HUES6 (cell line): ENCODE data around the gene CEACAM5.
"Not testable (repeated sequence)": the region's sequence is repeated elsewhere in the genome, so short reads cannot be mapped to it uniquely, and the experiment has no call there.

Experiments
- H3K27ac ChIP-seq: 2 replicates; pipeline ENCODE4 v1.7.0; 2013; ENCODE audit warnings: low read depth, mild to moderate bottlenecking, low read length, inconsistent platforms
- H3K27me3 ChIP-seq: 2 replicates; pipeline ENCODE4 v1.6.1; 2013; ENCODE audit warnings: low read length; ENCODE audit not compliant: control insufficient read depth, insufficient read depth
- H3K36me3 ChIP-seq: 2 replicates; pipeline ENCODE4 v1.6.1; 2013; ENCODE audit warnings: low read length; ENCODE audit not compliant: control insufficient read depth, insufficient read depth
- H3K4me1 ChIP-seq: 2 replicates; pipeline ENCODE4 v1.6.1; 2013; ENCODE audit warnings: low read length; ENCODE audit not compliant: control insufficient read depth, insufficient read depth
- H3K4me3 ChIP-seq: 2 replicates; pipeline ENCODE4 v1.5.1; 2013; ENCODE audit warnings: low read depth, low read length
- H3K9ac ChIP-seq: one replicate; pipeline ENCODE4 v1.6.1; 2013; ENCODE audit warnings: mild to moderate bottlenecking, low read length
- H3K9me3 ChIP-seq: 2 replicates; pipeline ENCODE4 v1.6.1; 2013; ENCODE audit warnings: low read depth, low read length; ENCODE audit not compliant: control insufficient read depth, insufficient read depth

The CEACAM5 gene

DNA sequence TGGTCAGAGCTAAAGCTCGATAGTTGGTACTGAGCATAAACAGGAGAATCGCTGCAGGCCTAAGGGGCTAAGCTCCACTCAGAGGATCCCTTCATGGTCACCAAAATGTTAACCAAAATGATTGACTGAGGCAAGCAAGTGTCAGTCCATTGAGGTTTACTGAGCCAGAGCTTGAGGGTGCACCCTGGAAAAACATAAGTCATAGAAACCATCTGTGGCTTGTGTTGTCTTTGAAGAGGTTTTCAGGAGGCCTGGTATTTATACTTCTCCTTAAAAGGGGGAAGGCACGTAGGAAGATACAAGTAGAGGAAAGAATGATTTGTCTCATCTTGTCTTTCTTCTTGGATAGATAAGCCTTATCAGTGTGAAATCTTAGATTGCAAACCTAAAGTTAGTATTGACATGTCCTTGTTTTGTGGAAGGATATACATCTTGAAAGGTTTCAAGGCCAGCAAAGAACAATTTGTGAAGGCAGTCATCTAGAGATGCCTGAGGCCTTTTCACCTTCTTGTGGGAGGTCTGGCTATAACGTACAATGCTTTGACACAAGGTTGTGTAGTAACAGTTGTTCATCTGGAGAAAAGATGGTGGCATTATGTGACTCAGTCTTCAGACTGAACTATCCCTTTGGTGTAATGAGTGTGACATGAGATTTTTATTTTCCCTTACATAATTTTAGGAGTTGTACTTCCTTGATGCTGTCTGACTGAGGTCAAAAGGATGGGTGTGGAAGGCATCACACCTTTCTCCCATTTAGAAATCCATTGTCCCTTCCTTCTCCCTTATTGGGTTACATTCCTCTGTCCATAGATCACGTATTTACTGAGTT is 32.2 kb downstream of the CEACAM5 start:
- H3K4me1 ChIP-seq, result no peaks in the 10 kb centered on the region
- H3K27me3 ChIP-seq, result peaks cover 37% of the 10 kb centered on the region
- H3K9ac ChIP-seq, result no peak overlapping the region
- H3K36me3 ChIP-seq, result no peaks in the 10 kb centered on the region
- no peak overlapping the region for H3K4me3 ChIP-seq
- no peaks in the 10 kb centered on the region for H3K9me3 ChIP-seq
- H3K27ac ChIP-seq, result no peak overlapping the region

DNA sequence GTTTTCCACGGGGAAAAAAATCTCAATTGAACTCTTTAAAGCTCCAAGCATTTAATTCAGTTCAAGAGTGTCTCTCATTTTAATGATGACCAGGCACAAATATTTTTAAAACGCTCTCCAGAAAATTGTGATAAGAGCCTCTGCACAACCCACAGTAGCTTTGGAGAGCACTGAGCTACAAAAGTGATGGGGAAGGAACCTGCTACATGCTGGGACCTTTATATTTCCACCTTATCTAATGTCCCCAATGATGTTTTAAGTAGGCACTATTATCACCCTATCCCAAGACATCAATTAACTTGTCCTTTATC is 32.8 kb downstream of the CEACAM5 start:
- Histone ChIP-seq H3K9ac (no peak overlapping the region), H3K9me3 (no peaks in the 10 kb centered on the region), H3K27me3 (peaks cover 39% of the 10 kb centered on the region), H3K27ac (no peak overlapping the region), H3K4me1 (no peaks in the 10 kb centered on the region), H3K4me3 (no peak overlapping the region), H3K36me3 (no peaks in the 10 kb centered on the region)

GRCh38 chr19:41744850-41745249 is 36.4 kb downstream of the CEACAM5 start:
- no peaks in the 10 kb centered on the region for H3K4me1 ChIP-seq
- no peak overlapping the region for H3K9ac ChIP-seq
- no peaks in the 10 kb centered on the region for H3K36me3 ChIP-seq
- no peak overlapping the region for H3K27ac ChIP-seq
- peaks cover 64% of the 10 kb centered on the region for H3K27me3 ChIP-seq
- H3K9me3 ChIP-seq, result no peaks in the 10 kb centered on the region
- no peak overlapping the region for H3K4me3 ChIP-seq

GRCh38 chr19:41745756-41746155 is 37.3 kb downstream of the CEACAM5 start:
- Histone ChIP-seq H3K27me3 (peaks cover 59% of the 10 kb centered on the region), H3K4me1 (no peaks in the 10 kb centered on the region), H3K27ac (no peak overlapping the region), H3K36me3 (no peaks in the 10 kb centered on the region), H3K9ac (no peak overlapping the region), H3K9me3 (no peaks in the 10 kb centered on the region), H3K4me3 (no peak overlapping the region)

GRCh38 chr19:41746593-41747227 is 38.3 kb downstream of the CEACAM5 start:
- Histone ChIP-seq H3K27ac (no peak overlapping the region), H3K9me3 (no peaks in the 10 kb centered on the region), H3K27me3 (peaks cover 59% of the 10 kb centered on the region), H3K4me3 (no peak overlapping the region), H3K4me1 (no peaks in the 10 kb centered on the region), H3K9ac (no peak overlapping the region), H3K36me3 (no peaks in the 10 kb centered on the region)

GRCh38 chr19:41748012-41748411 is 39.6 kb downstream of the CEACAM5 start:
- Histone ChIP-seq H3K9ac (no peak overlapping the region), H3K36me3 (no peaks in the 10 kb centered on the region), H3K27ac (no peak overlapping the region), H3K27me3 (peaks cover 70% of the 10 kb centered on the region), H3K4me1 (no peaks in the 10 kb centered on the region), H3K9me3 (no peaks in the 10 kb centered on the region), H3K4me3 (no peak overlapping the region)

- not testable (repeated sequence) for H3K9ac ChIP-seq, H3K27ac ChIP-seq, H3K9me3 ChIP-seq, H3K4me1 ChIP-seq, H3K36me3 ChIP-seq, H3K4me3 ChIP-seq
- peaks cover 61% of the 10 kb centered on the region for H3K27me3 ChIP-seq
Observed at GRCh38 chr19:41750248-41751134, 42.1 kb downstream of the CEACAM5 start.

DNA sequence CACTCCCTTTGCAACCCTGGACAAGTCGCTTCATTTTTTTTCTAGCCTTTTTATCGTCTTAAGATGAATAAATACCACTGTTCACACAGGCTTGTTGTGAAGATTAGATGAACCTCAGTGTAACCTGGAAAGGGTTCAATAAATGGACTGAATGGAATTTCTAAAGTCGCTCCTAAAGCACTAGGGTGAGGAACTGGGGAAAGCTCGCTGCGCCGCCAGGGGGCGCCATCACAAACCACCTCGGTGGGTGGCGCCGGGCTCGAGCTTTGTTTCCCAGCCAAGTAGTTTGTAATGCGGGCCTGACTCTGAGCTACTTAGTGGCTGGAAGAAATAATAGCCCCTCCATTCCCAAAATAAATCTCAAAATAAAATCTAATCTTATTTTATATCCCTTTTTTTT is 44.7 kb downstream of the CEACAM5 start:
- H3K27me3 ChIP-seq, result peaks cover 42% of the 10 kb centered on the region
- no peak overlapping the region for H3K9ac ChIP-seq
- no peaks in the 10 kb centered on the region for H3K4me1 ChIP-seq
- H3K4me3 ChIP-seq, result no peak overlapping the region
- no peaks in the 10 kb centered on the region for H3K9me3 ChIP-seq
- no peaks in the 10 kb centered on the region for H3K36me3 ChIP-seq
- no peak overlapping the region for H3K27ac ChIP-seq

- H3K4me3 ChIP-seq, result no peak overlapping the region
- no peaks in the 10 kb centered on the region for H3K4me1 ChIP-seq
- no peaks in the 10 kb centered on the region for H3K36me3 ChIP-seq
- no peaks in the 10 kb centered on the region for H3K9me3 ChIP-seq
- no peak overlapping the region for H3K27ac ChIP-seq
- peaks cover 42% of the 10 kb centered on the region; the same call in 1 of the 2 replicates for H3K27me3 ChIP-seq
- no peak overlapping the region for H3K9ac ChIP-seq
Observed at GRCh38 chr19:41753936-41754529, 45.6 kb downstream of the CEACAM5 start.

DNA sequence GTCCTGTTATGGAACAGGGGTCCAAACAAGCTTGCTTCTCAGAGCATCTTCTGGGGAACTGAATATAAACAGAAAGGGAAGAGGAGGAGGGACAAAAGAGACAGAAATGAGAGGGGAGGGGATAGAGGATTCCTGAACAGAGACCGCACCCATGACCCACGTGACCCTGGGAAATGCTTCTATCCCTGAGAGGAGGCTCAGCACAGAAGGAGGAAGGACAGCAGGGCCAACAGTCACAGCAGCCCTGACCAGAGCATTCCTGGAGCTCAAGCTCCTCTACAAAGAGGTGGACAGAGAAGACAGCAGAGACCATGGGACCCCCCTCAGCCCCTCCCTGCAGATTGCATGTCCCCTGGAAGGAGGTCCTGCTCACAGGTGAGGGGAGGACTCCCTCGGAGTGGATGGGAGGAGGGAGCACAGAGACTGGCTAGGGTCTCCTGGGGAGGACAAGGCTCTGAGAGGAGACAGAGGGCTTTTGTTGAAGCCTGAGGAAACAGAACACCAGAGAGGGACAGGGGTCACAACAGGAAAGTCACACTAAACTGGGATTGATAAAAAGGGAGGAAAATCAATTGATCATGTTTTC is 47.0 kb downstream of the CEACAM5 start, which contains the start of gene CEACAM6:
CEACAM6 (plus strand) TSS at position 203 of the 586 bp plus-strand sequence; CDS start at position 312, 109 bp downstream.
- Histone ChIP-seq H3K9me3 (no peaks in the 10 kb centered on the region), H3K36me3 (no peaks in the 10 kb centered on the region), H3K27ac (no peak within 1 kb of the TSS), H3K4me1 (no peaks in the 10 kb centered on the region), H3K4me3 (no peak within 1 kb of the TSS), H3K9ac (no peak within 1 kb of the TSS), H3K27me3 (peaks cover 53% of the 10 kb centered on the region)
